HG03097 (cell line): ENCODE results near the gene CNTNAP2.

Experiments used
- ATAC-seq: cut with Tn5 transposase; IDR thresholded peaks from one replicate; pipeline ENCODE4 v1.9.1; 2021; ENCODE audit not compliant: unreplicated experiment, low FRiP score

The CNTNAP2 gene

GRCh38 chr7:147857152-147858140 is 1740.8 kb downstream of the CNTNAP2 start:
- no peak for ATAC-seq

GRCh38 chr7:147858421-147858820 is 1741.8 kb downstream of the CNTNAP2 start:
- no peak for ATAC-seq

- ATAC-seq = no peak
Observed at GRCh38 chr7:147859033-147859432, 1742.4 kb downstream of the CNTNAP2 start.

GRCh38 chr7:147859486-147859885 is 1742.9 kb downstream of the CNTNAP2 start:
- no peak for ATAC-seq

- ATAC-seq = no peak
Observed at GRCh38 chr7:147861058-147861716, 1744.6 kb downstream of the CNTNAP2 start.

- no peak for ATAC-seq
Observed at GRCh38 chr7:147861945-147862344, 1745.3 kb downstream of the CNTNAP2 start.

- ATAC-seq = no peak
Observed at GRCh38 chr7:147869456-147869855, 1752.9 kb downstream of the CNTNAP2 start.

- no peak for ATAC-seq
Observed at GRCh38 chr7:147878912-147879661, 1762.5 kb downstream of the CNTNAP2 start.

GRCh38 chr7:147885869-147886268 is 1769.3 kb downstream of the CNTNAP2 start:
- no peak for ATAC-seq

- ATAC-seq = no peak
Observed at GRCh38 chr7:147894271-147894670, 1777.7 kb downstream of the CNTNAP2 start.

GRCh38 chr7:147896121-147896520 is 1779.5 kb downstream of the CNTNAP2 start:
- ATAC-seq = no peak

GRCh38 chr7:147903536-147904218 is 1787.1 kb downstream of the CNTNAP2 start:
- ATAC-seq = no peak

GRCh38 chr7:147904219-147904576 is 1787.6 kb downstream of the CNTNAP2 start:
- ATAC-seq = no peak

GRCh38 chr7:147909431-147910148 is 1793.0 kb downstream of the CNTNAP2 start:
- ATAC-seq = no peak

GRCh38 chr7:147911201-147911601 is 1794.6 kb downstream of the CNTNAP2 start:
- no peak for ATAC-seq

GRCh38 chr7:147912291-147912690 is 1795.7 kb downstream of the CNTNAP2 start:
- no peak for ATAC-seq

- no peak for ATAC-seq
Observed at GRCh38 chr7:147912946-147913638, 1796.5 kb downstream of the CNTNAP2 start.

GRCh38 chr7:147915781-147916180 is 1799.2 kb downstream of the CNTNAP2 start:
- no peak for ATAC-seq

GRCh38 chr7:147916573-147916972 is 1800.0 kb downstream of the CNTNAP2 start:
- ATAC-seq = no peak
